HK-2 (cell line): ENCODE measurements around the gene ST6GALNAC6.
"Not testable (repeated sequence)": the region's sequence is repeated elsewhere in the genome, so short reads cannot be mapped to it uniquely, and the experiment has no call there.

Experiments
- DNase-seq: peaks from one replicate; pipeline ENCODE4 v3.0.0-alpha.2; 2018; ENCODE audit not compliant: unreplicated experiment

The ST6GALNAC6 gene

DNA sequence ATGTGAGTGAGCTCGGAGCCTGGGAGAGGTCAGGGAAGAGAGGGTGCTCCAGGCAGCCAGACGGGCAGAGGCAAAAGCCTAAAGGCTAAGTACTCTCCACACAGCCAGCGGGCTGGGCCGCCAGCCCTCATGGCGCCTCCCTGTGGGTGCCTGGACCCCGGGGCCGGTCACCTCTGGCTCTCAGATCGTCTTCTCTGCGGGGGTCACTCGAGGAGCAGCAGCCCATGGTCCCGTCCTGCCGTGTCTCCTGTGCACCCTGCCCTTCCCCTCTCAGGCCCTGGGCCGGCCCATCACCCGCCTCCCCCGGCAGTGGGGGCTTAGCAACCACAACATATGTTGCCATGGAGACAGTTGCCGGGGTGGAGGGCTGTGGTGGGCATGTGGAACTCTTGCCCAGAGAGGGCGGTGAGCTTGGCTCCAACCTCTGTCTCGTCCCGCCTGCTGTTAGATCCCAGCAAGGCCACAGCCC lies 26.1 kb downstream of the ST6GALNAC6 start:
- no peak for DNase-seq

DNA sequence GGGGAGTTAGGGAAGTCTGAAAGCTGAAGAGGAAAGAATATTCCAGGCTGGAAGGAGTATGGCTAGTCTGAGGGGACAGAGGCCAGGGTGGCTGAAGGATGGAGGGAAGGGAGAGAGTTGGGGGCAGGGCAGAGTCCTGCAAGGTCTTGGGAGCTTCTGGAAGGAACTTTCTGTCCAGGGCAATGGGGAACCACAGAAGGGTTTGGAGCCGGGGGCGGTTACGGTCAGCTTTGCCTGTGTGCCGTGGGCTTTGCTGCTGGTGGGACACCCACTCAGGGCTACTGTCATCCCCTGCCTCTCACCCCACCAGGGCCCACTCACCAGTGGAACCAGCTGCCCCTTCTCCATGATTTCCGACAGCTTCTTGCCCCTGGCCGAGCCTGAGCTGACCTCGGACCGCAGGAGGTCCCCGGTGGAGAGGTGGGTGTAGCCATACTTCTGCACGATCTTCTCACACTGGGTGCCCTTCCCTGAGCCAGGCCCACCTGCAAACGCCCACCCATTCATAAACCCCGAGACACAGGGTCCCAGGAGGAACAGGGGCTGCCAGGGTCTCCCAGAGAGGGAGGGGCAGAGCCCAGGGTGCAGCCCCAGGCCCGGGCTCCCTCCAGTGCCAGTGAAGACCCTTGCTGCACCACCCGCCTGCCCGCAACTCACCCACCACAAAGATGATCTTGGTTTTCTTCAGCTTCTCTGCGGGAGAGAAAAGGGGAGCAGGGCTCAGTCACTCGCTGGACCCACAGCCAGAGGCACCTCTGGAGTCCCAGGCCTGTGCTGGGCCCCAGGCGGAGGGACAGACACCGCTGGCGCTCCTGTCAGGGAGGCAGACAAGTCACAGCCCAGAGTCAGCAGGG lies 26.8 kb downstream of the ST6GALNAC6 start:
- DNase-seq: no peak

DNA sequence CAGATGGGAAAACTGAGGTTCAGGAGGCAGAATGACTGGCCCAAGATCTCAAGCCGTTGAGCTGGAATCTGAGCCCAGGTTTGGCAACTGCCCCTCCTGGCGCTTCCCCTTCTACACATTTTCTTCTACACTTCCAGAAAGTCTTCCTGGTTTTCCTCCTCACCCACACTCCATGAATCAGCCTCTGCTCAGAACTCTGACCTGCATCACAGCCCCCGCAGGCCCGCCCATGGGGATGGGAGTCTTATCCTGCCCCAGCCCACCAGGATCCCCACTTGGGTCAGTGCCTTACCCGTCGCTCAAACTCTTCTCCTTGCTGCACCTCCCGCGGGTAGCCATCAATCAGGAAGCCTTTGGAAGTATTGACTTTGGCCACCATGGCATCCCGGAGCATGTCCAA lies 27.9 kb downstream of the ST6GALNAC6 start:
- no peak for DNase-seq

DNA sequence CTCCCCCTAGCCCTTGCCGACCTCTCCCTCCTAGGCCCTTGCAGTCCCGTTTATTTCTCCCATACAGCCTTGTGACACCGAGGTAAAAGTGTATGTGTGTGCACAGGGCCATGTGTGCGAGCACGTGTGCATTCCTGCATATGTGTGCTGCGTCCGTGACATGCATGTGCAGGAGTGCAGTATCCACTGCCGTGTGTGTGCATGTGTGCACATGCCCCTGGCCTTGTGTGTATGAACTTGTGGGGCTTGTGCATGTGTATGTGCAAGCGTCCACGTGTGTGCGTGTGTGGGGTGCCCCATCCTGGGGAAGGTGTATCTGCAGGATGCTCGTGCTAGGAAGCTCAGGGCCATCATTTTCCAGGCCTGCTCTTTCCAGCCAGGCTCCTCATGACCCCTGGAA lies 28.5 kb downstream of the ST6GALNAC6 start:
- no peak for DNase-seq

DNA sequence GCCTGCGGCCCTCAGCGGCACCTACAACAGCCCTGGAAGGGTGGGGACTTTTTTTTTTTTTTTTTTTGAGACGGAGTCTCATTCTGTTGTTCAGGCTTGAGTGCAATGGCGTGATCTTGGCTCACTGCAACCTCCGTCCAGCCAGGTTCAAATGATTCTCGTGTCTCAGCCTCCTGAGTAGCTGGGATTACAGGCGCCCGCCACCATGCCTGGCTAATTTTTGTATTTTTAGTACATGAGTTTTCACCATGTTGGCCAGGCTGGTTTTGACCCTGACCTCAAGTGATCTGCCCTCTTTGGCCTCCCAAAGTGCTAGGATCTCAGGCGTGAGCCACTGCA lies 29.3 kb downstream of the ST6GALNAC6 start:
- not testable (repeated sequence) for DNase-seq

DNA sequence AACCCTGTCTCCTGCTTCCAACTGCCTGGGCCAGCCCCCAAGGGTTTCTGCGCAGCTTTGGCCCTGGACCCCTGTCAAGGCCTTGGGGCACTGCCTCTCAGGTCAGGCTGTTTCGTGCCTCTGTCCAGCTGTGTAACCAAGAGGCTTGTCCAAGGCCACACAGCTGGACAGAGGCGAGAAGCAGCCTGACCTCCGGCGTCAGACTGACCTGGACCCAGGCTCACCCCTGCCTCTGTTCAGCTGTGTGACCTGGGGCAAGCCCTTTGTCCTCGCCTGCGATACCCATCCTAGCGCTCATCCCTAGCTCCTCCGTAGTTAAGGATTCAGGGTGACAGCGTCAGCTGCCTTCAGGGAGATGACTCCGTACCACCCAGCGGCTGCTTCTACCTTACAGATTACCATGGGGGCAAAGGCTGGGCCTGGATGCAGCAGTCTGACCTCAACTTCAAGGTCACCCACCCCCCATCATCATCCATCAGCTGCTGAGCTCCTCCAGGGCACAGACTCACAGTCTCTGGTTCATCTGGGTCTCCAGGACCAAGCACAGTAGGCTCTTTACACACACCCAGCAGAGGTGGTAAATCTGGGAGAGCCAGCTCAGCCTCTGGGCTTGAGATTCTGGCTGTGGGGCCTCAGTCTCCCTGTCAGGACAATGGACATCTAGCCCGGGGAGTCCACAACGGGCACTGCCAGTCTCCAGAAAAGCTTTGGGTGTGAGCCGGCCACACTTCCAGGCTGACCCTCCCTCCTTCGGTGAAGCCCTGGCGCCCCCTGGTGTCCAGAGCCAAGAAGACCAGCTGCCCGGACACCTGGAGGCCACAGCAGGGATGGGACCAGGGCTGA lies 29.9 kb downstream of the ST6GALNAC6 start:
- peak; percentile 94 for DNase-seq

DNA sequence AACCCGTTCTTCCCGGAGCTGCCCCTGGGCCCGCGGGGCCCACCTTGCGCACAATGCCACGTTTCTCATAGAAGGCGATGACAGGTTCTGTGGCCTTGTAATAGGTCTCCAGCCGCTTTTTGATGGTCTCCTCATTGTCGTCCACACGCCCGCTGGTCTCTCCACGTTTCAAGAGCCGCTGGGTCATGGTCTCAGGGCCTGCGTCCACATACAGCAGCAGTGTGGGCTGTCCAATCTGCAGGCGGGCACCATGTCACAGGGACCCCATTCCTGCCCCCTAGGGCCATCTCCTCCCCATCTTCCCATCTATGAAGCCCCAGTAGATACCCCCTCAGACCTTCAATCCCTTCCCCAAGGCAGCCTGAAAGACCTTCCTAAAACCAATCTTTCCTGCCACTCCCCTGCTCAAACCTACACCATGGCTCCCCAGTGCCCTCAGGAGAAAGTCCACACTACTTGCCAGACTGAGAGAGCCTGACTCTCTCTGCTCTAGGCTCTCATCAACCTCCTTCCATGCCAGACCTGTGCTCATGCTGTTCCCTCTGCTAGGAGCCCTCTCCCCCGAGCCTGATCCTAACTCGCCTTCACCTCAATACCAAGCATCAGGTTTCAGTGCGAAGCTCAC lies 31.0 kb downstream of the ST6GALNAC6 start:
- DNase-seq: no peak

DNA sequence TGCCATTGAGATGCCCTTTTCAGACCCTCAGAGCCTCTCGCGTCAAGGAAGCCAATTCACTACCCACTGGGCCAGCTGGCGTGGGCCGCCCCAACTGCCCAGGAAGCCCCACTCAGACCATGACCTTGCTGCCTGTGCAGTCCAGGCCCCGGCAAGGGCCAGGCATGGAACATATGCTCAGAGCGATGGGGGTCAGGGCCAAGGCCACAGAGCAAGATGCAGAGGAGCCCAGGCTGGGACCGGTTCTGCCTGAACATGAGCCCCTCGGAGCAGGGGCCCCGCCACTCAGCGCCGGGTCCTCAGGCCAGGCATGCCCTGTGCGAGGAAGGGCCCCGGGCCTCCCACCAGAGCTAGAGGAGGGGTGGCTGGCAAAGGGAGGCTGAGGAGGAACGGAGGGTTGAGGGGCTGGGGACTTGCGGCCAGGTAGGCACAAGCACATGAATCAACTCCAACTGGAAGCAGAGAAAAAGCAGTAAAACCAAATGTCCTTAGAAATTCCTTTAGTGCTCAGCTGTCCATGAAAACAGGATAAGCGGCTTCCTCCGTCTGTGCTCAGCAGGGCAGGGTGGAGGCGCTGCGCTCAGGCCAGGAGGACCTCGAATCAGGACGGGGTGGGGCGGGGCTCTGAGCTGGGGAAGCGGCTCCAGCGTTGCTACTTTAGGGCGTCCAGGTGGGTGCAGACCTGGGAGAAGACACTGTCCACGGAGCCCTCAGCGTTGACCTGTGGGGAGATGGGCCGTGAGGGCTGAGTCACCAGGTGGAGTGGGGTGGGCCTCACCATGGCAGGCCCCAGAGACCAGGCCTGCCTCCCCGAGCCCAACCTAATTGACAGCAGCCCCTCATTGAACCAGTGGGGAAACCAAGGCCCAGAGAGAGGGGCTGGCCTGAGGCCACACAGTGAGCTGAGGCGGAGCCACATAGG lies 31.8 kb downstream of the ST6GALNAC6 start:
- no peak for DNase-seq

DNA sequence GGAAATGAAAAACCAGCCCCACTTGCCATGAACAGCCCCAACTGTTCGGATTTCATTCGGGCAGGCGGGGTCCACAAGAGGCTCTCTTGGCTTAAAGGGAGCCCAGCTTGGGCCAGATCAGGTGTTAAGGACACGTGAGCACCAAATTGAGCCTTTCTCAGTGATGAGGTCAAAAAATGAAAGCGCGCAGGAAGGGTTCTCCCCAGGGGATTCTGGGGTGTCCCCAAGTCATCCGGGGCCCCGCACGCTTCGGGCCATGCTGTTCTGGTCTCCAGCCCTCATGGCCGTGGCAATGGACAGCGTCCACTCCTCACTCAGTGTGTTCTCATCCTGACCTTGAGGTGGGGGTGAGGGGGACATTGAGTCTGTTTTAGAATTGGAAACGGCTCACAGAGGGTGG lies 32.9 kb downstream of the ST6GALNAC6 start:
- DNase-seq: no peak

DNA sequence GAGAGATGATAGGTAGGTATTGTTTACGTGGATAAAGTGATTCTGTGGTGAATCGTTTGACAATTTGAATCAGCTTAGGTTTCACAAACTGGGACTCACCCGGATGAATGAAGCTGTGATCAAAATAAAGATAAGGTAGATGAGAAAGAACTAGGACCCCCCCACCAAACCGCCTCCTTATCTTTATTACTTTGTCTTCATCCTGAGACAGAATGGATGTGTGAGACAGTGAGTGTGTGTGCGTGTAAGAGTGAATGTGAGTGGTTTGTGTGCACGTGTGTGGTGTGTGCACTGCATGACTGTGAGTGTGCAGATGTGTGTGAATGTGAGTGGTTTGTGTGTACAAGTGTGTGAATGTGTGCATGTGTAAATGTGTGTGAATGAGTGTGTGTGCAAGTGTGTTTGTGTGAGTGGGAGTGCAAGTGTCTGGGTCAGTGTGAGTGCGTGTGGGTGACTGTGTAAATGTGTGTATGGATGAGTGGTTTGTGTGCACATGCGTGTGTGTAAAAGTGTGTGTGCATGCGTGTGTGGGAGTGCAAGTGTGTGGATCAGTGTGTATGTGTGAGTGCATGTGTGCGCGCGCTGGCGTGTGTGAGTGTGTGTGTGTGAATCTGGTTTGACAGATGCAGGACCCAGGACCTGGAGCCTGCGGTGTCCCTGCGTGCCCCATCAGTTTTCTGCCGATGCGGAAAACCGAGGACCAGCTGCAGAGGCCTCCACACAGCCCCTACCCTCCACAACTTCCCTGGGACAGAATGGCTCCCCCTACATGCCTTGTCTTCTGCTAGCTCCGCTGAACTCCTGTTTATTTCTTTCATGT lies 33.5 kb downstream of the ST6GALNAC6 start:
- no peak for DNase-seq

DNA sequence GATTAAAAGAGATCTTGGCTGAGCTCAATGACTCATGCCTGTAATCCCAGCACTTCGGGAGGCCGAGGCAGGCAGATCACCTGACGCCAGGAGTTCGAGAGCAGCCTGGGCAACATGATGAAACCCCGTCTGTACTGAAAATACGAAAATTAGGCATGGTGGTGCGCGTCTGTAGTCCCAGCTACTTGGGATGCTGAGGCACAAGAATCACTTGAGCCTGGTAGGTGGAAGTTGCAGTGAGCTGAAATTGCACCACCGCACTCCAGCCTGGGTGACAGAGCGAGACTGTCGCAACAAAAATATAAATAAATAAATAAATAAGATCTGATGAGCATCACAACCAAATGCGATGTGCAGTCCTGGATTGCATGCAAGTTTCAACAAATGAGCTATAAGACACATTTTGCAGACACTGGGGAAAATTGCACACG lies 36.2 kb downstream of the ST6GALNAC6 start:
- DNase-seq: no peak

DNA sequence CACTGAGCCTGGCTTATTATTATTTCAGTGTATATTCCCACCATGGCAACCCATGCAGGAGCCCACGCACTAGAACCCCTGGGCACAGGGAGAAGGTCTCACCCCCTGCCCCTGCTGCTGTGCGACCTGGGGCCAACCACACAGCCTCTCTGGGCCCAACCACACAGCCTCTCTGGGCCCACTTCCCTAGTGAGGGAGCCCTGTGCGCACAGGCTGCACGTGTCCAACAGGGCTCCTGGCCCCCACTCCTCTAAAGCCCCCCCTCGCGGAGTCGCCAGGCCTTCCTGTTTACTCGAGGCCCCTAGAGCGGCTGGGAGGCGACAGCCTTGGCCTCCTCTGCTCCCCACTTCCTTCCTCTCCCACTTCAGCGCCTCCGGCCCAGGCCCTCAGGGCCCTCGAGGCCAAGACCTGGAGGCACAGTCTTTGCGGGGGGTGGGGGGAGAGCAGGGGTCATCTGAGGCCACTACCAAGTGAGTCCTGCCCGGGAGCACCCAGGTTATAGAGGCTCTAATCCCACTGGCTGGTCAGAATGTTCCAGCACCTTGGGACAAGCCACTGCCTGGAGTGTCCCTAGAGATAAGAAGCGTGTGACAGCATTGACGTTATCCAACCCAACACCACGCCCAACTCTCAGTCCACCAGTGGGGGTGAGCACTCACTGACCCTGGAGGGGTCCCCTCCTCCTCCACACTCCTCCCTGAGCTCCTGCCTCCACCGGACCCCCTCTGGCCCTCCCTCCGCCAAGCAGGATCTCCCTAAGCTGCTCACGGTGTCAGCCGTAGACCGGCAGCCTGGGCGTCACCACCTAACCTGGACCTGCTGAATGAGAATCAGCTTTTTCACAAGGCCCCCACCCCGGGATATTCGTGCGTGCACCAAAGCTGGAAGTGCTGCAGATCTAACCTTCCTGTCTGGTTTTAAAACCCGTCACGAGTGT lies 37.1 kb downstream of the ST6GALNAC6 start:
- no peak for DNase-seq

DNA sequence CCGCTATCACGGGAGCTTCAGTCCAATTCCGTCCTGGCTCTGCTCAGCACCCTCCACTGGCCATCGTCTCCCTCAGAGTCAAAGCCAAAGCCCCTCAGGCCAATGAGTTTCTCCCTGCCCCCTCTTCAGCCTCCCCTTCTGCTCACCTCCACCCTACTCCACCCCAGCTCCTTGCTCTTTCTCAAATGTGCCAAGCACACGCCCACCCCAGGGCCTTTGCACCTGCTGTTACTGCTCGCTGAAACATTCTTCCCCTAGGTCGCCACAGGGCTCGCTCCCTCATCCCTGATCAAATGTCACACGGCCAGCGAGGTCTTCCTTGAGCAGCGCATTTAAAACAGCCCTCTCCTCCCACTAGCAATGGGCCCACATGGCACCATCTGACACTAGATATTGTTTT lies 38.6 kb downstream of the ST6GALNAC6 start:
- DNase-seq: no peak

DNA sequence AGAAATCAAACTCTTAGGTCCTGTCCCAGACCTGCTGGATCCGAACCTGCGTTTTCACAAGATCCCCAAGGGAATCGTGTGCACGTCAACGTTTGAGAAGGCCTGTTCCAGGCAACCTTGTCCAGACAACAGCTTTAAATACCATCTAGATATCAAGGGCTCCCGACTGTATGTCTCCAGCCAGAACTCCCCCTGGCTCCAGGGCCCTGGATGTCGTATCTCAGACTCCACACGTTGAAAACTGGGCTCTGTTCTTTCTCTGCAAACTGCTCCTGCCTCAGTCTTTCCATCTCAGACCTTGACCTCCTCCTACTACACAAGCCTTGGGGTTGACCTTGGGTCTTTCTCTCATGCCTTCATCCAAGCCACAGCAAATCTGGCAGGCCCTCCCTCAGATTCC lies 39.1 kb downstream of the ST6GALNAC6 start:
- DNase-seq: no peak

DNA sequence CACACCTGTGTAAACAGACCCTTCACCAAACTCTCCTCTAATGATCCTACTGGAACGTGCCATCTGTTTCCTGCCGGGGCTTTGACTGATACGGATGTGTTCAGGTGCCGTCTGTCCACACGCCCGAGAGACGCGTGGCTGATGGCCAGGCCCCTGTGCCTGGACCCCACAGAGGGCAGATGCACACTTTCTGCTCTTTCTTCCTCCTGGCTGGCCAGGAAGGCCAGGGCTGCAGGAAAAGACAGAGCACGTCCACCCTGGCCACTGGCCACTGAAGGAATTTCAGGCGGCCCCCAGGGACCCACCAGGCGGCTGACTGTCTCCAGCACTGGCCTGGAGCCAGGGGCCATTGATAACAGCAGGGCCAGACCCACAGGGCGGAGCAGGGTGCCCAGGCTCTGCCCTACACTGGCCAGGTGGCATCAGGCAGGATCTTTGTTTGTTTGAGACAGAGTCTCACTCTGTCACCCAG lies 41.3 kb downstream of the ST6GALNAC6 start:
- no peak for DNase-seq

DNA sequence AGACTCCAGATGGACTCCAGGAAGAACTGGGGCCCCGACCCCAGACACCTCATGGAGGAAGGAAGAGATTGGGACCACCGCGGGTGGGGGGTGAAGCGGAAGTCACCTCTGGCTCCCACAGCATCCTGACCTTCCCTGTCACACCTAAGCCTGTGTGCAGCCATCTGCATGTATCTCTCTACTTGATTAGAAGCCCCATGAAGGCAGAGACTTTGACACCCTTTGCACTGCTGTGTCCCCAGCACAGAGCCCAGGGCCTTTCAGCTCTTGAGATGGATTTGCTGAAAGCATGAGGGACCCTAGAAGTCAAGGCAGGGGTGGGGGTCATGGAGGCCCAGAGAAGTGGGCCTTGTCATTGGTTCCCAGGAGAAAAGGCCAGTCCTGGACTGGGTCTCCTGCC lies 42.1 kb downstream of the ST6GALNAC6 start:
- DNase-seq: no peak

DNA sequence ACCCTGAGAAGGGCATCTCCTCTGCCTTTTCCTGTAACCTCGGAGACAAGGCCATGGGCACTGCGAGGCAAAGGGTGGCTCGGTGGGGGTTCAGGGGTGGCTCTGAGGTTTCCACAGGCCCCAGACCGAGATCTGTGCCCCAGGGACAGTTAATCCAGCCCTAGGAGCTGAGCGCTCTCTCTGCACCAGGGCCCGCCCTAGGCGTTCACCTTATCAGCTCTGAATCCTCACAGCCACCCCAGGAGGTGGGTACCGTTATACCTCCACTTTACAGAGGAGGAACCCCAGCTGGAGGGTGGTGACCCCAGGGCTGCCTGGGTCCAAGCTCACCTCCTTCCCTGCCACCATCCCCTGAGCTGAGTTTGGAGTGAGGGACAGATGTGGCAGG lies 42.7 kb downstream of the ST6GALNAC6 start:
- DNase-seq: no peak

DNA sequence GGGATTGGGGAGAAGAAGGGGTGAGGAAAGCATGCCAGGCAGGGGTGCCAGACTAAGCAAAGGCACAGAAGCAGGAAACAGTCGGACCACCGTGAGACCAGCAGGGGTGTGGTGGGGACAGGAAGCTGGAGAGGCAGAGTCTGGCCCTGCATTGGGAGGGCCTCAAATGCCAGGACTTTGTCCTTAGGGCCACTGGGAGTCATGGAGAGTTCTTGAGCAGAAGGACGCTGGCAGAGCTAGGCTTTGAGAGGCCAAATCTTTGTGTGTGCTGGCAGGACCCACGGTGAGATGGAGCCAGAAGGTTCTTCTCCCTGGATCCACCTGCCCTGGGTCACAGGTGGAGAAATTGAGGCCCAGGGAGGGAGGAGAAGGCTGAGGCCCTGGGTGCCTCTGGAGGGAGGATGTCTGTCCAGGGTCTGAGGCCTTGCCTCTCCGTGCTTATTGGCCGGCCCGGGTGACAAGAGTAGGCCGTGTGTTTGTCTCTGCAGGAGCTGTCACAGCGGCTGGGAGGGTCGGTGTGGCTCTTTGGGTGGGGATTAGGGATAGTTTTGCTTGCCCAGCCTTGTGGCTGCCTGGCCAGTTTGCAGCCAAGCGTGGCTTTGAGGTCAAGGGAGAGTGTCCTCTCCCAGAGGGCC lies 43.2 kb downstream of the ST6GALNAC6 start:
- DNase-seq: no peak

DNA sequence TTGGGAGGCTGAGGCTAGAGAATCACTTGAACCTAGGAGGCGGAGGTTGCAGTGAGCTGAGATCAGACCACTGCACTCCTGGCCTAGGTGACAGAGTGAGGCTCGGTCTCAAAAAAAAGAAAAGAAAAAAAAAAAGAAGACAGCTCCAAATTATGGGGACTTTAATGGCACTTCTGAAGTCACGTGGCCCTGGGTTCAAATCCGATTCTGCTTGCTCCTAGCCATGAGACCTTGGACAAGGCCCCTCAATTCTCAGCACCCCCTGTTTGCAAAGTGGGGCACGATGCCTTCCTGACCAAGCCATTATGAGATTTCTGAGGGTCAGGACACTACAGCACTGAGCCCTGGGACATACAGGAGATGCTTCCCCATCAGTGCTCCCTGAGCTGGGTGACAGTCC lies 43.9 kb downstream of the ST6GALNAC6 start:
- no peak for DNase-seq
